ENCODE measurements around the gene RFX2. TPM values are rescaled to one million over a fixed set of nuclear protein-coding genes. Genes with fewer than 3 reads are reported as not detected.

RFX2 gene
- total and polyA plus RNA-seq, 4 donors: 13.1 to 54.2 (median 20.0) TPM

DNA sequence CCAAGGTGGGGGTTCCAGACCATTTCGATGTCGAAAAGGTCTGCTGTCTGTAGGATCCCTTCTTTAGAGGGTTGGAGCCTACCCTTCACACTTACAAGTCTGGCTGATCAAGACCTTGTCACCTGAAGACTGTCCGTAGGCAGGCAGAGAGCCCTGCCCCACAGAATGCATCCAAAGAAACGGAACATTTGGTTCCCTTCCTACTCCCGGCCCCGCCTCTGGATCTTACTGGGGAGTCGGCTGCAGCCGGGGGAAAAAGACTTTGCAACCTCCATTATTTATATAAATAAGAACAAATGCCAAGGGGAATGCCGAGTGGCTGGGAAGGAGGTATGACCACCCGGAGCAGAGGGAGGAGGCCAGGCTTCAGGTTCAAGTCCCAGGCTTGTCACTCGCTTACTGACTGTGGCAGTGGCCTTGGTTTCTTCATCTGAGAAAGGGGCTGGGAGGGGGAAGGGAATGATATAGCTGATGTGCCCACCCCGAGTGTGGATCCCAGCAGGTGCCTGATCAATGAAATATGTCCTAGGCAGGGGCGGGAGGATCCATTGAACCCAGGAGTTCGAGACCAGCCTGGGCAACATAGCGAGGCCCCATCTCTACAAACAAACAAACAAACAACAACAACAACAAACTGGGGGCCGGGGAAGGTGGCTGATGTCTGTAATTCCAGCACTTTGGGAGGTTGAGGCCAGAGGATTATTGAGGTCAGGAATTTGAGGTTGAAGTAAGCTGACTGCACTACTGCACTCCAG is 48.7 kb downstream of the RFX2 start:
- TF ChIP-seq, protein P1, sequence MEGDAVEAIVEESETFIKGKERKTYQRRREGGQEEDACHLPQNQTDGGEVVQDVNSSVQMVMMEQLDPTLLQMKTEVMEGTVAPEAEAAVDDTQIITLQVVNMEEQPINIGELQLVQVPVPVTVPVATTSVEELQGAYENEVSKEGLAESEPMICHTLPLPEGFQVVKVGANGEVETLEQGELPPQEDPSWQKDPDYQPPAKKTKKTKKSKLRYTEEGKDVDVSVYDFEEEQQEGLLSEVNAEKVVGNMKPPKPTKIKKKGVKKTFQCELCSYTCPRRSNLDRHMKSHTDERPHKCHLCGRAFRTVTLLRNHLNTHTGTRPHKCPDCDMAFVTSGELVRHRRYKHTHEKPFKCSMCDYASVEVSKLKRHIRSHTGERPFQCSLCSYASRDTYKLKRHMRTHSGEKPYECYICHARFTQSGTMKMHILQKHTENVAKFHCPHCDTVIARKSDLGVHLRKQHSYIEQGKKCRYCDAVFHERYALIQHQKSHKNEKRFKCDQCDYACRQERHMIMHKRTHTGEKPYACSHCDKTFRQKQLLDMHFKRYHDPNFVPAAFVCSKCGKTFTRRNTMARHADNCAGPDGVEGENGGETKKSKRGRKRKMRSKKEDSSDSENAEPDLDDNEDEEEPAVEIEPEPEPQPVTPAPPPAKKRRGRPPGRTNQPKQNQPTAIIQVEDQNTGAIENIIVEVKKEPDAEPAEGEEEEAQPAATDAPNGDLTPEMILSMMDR (IDR thresholded peaks at IDR 0.05; ENCODE audit: control extremely low read depth, extremely low read depth): no peak
- Histone ChIP-seq H3K4me1 (ENCODE audit: control insufficient read depth in 5 of 5, insufficient read depth in 5 of 5, low read length in 5 of 5) (peaks cover 17 to 52% (median 31%) of the 10 kb centered on the region in 5 donors), H3K36me3 (ENCODE audit: control insufficient read depth in 4 of 4, insufficient read depth in 4 of 4, low read length in 4 of 4) (no peaks in the 10 kb centered on the region), H3K9ac (ENCODE audit: insufficient read depth in 1 of 2, low read length in 2 of 2) (no peak overlapping the region), H3K9me3 (ENCODE audit: control insufficient read depth in 4 of 4, insufficient read depth in 3 of 4, low read length in 3 of 4) (no peaks in the 10 kb centered on the region), H3K27me3 (ENCODE audit: control insufficient read depth in 3 of 3, insufficient read depth in 3 of 3, low read length in 2 of 3) (no peaks in the 10 kb centered on the region), H3K27ac (ENCODE audit: low read depth in 1 of 2, low read length in 1 of 2) (peak overlapping the region in 1 of 2 donors; percentile 82), H3K4me3 (no peak overlapping the region)
- DNase-seq (peak in 1 of 3 donors; percentile 49), ATAC-seq (ENCODE audit: insufficient read depth, low FRiP score) (no peak)
- 62 to 72% methylated on average over 16 of the region's 16 CpGs for whole genome bisulfite sequencing, 2 donors

- TF ChIP-seq, protein P1 (IDR thresholded peaks at IDR 0.05; ENCODE audit: control extremely low read depth, extremely low read depth): no peak
- Histone ChIP-seq H3K4me3 (no peak overlapping the region), H3K9ac (ENCODE audit: insufficient read depth in 1 of 2, low read length in 2 of 2) (no peak overlapping the region), H3K4me1 (ENCODE audit: control insufficient read depth in 5 of 5, insufficient read depth in 5 of 5, low read length in 5 of 5) (peaks cover 14 to 48% (median 29%) of the 10 kb centered on the region in 5 donors), H3K27me3 (ENCODE audit: control insufficient read depth in 3 of 3, insufficient read depth in 3 of 3, low read length in 2 of 3) (no peaks in the 10 kb centered on the region), H3K27ac (ENCODE audit: low read depth in 1 of 2, low read length in 1 of 2) (peak overlapping the region in 1 of 2 donors; percentile 82), H3K36me3 (ENCODE audit: control insufficient read depth in 4 of 4, insufficient read depth in 4 of 4, low read length in 4 of 4) (no peaks in the 10 kb centered on the region), H3K9me3 (ENCODE audit: control insufficient read depth in 4 of 4, insufficient read depth in 3 of 4, low read length in 3 of 4) (no peaks in the 10 kb centered on the region)
- no peak for DNase-seq
- 61 to 68% methylated on average over 21 of the region's 21 CpGs for WGBS, 2 donors
- ATAC-seq (ENCODE audit: insufficient read depth, low FRiP score): no peak
Observed at GRCh38 chr19:6060600-6061375, 49.5 kb downstream of the RFX2 start.

GRCh38 chr19:6059988-6060599 is 50.2 kb downstream of the RFX2 start:
- ATAC-seq (ENCODE audit: insufficient read depth, low FRiP score): no peak
- 47 to 76% methylated on average over 4 of the region's 4 CpGs for WGBS, 2 donors
- Histone ChIP-seq H3K9me3 (ENCODE audit: control insufficient read depth in 4 of 4, insufficient read depth in 3 of 4, low read length in 3 of 4) (no peaks in the 10 kb centered on the region), H3K4me1 (ENCODE audit: control insufficient read depth in 5 of 5, insufficient read depth in 5 of 5, low read length in 5 of 5) (peaks cover 9 to 48% (median 29%) of the 10 kb centered on the region in 5 donors), H3K4me3 (no peak overlapping the region), H3K27me3 (ENCODE audit: control insufficient read depth in 3 of 3, insufficient read depth in 3 of 3, low read length in 2 of 3) (no peaks in the 10 kb centered on the region), H3K9ac (ENCODE audit: insufficient read depth in 1 of 2, low read length in 2 of 2) (no peak overlapping the region), H3K27ac (ENCODE audit: low read depth in 1 of 2, low read length in 1 of 2) (peak overlapping the region in 1 of 2 donors; percentile 82), H3K36me3 (ENCODE audit: control insufficient read depth in 4 of 4, insufficient read depth in 4 of 4, low read length in 4 of 4) (no peaks in the 10 kb centered on the region)
- DNase-seq: no peak
- TF ChIP-seq, protein P1 (IDR thresholded peaks at IDR 0.05; ENCODE audit: control extremely low read depth, extremely low read depth): no peak
